Measurements from ENCODE around the gene AHCY.
"Not testable (repeated sequence)": the region's sequence is repeated elsewhere in the genome, so short reads cannot be mapped to it uniquely, and the experiment has no call there.

The AHCY gene

DNA sequence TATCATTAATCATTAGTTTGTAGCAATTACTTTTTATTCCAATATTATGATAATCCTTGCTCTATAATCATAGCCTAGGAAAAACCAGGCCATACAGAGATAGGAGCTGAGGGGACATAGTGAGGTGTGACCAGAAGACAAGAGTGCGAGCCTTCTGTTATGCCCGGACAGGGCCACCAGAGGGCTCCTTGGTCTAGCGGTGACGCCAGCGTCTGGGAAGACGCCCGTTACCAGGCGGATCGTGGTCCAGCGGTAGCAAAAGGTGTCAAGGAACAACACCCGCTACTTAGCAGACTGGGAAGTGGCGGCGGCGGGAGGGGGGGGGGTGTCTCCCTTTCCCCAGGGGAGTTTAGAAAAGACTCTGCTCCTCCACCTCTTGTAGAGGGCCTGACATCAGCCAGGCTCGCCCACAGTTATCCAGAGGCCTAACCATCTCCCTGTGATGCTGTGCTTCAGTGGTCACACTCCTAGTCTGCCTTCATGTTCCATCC, 4.8 kb downstream of the AHCY start:
- DNase-seq (ENCODE audit: low read depth, low spot score): not testable (repeated sequence)

DNA sequence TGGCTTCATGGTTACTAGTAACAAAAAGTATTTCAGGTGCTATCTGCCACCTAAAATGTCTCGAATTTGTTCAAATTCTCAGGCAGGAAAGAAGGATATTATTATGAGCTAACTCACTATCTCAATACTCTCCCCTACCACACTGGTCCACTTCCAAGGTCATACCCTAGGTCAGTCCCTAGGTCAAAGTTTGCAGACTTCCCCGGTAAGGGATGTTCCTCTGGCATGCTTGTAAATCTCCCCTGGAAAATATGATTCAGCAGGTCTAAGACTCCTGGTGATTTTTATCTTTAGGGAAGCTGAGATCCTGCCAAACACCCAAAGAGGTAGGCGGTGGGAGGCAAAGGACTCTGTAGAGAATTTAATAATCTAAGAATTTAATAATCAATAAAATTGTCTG, 6.7 kb downstream of the AHCY start:
- DNase-seq (ENCODE audit: low read depth, low spot score): no peak

DNA sequence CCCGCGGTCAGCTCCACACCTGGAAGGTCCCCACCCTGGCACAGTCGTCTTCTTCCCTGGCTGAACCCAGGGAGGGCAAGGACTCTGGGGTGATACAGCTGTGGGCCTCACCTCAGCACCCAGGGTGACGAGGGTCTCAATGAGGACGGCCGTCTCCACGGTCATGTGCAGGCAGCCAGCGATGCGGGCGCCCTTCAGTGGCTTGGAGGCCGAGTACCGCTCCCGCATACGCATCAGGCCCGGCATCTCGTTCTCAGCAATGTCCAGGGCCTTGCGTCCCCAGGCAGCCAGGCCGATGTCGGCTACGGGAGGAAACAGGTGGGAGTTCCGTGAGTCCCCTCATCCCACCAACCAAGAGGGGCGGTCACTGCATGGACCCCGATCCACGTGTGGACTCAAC, 7.9 kb downstream of the AHCY start:
- DNase-seq (ENCODE audit: low read depth, low spot score): no peak

DNA sequence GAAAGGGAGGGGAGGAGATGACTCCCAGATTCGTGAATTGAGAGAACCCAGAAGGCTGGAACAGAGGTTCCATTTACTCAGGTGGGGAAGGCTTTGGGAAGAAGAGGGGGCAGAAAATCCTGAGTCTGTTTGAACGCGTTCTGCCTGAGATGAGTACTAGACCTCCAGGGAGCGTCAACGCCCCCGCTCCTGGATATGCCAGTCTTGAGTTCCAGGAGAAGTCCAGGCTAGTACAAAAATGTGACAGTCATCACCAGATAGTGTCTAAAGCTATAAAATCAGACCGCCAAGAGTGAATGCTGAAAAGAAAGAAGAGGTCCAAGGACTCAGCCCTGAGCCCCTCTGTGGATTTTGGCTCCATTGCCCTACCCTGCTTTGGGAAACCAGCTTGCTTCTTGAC, 8.6 kb downstream of the AHCY start:
- DNase-seq (ENCODE audit: low read depth, low spot score): no peak

DNA sequence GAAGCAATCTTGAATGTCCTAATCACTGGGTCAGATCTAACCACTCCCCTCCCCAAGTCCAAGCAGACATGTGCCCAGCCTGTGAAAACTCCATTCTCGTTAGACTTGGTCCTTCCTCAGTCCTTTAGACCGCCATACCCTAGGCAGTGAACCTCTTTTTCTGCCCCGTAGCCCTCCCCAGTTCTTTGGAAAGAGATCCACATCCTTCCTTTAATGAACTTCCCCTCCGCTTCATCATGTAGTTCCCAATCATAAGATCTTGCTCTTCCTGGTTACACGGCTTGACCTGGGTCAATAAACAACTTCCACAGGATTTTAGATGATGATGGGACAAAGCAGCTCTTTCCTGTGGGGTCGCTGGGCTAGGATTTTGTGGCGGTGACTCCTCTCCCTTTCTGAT, 9.6 kb downstream of the AHCY start:
- no peak for DNase-seq (ENCODE audit: low read depth, low spot score)

DNA sequence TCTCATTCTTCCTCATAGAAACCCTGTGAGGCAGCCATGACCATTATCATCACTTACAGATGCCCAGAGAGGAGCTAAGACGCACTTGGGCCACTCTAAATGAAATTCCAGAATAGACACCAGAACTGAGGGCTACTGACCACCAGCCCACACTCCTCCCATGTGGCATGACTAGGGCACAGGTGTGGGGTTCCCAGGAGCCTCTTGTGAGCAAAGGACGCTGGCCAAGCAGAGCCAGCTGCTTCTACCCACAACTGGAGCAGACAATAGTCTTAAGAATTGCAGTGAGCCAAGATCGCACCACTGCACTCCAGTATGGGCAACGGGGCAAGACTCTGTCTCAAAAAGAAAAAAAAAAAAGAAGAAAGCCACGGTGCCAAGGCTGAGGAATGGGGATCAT, 10.0 kb downstream of the AHCY start:
- DNase-seq (ENCODE audit: low read depth, low spot score): no peak

DNA sequence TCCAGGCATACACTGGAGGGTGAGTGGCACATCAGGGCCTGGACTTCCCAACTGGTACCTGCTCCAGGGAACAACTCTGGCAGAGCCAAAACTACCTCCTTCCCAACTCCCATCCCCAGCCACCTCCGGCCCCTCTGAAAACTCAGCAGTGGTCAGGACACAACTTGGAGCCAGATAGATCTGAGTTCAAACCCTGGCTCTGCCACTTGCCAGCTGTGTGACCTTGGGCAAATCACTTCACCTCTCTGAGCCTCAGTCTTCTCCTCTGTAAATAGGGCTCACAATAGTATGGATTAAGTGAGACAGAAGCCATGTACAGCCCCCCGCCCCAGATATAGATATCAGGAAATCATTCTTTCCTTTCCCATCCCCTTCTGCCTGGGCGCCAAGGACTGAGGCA, 10.7 kb downstream of the AHCY start:
- no peak for DNase-seq (ENCODE audit: low read depth, low spot score)

DNA sequence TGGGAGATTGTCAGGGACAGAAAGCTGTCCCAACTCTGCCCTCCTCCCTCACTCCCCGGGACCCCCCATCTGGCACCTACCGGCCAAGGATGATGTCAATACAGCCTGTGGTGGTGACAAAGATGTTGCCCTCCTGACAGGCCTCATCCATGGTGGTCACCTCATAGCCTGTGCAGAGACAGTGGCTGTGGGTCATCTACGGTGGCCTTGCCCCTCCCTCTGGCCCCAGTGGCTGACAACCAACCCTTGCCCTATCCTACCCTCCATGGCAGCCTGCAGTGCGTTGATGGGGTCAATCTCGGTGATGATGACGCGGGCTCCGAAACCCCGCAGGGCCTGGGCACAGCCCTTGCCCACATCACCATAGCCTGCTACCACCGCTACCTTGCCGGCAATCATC, 12.7 kb downstream of the AHCY start:
- DNase-seq (ENCODE audit: low read depth, low spot score): no peak

DNA sequence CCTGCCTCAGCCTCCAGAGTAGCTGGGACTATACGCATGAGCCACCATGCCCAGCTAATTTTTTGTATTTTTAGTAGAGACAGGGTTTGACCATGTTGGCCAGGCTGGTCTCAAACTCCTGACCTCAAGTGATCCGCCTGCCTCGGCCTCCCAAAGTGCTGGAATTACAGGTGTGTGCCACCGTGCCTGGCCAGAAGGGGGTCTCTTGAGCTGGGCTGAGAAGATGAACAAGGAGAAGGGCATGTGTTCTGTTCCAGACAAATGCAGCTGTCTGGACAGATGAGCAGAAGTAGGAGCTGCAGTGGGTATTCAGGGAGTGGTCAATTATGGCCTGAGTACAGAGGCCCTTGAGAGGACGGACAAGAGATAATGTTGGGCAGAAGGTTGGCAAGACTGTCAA, 15.7 kb downstream of the AHCY start:
- DNase-seq (ENCODE audit: low read depth, low spot score): not testable (repeated sequence)

DNA sequence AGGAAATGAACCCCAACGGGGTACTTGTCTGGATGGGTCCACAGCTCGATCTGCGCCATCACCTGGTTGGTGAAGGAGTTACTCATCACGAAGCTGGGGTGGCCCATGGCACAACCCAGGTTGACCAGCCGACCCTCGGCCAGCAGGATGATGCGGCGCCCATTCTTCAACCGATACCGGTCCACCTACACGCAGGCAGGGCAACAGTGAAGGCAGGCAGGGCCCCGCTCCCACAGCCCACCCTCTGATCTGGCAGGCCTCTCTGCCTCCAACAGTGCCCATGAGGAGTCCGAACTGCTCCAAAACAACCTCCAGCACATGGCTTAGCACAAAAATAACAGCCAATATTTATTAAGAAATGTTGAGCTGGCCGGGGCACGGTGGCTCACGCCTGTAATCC, 17.7 kb downstream of the AHCY start:
- DNase-seq (ENCODE audit: low read depth, low spot score): no peak

DNA sequence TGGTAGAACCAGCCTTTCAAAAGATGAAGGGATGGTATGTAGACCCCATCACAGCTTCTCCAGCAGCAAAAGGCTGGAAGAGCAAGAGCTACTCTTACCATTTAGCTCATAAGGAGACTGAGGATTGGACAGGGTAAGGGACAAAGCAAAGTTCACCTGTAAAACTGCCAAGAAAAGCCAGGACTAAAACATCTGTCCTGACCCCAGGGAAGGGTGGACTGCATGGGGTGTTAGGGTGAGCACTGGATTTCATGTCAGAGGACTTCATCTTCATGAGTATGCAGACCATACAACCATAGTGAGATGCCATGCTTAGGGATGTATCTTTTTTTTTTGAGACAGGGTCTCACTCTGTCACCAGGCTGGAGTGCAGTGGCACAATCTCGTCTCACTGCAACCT, 19.3 kb downstream of the AHCY start:
- DNase-seq (ENCODE audit: low read depth, low spot score): no peak

DNA sequence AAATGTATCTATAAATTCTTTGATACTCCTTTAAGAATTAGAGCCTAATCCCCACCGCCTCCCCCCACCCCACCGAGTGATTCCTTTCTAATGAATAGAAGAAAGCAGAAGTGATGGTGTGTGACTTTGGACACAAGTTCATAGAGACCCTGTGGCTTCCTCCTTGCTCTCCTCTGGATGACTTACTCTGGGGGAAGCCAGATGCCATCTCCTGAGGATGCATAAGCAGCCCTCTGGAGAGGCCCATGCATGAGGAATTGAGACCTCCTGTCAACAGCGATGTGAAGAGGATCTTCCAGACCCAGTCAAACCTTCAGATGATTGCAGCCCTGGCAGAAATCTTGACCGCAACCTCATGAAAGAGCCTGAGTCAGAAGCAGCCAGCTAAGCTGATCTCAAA, 21.1 kb downstream of the AHCY start:
- no peak for DNase-seq (ENCODE audit: low read depth, low spot score)

DNA sequence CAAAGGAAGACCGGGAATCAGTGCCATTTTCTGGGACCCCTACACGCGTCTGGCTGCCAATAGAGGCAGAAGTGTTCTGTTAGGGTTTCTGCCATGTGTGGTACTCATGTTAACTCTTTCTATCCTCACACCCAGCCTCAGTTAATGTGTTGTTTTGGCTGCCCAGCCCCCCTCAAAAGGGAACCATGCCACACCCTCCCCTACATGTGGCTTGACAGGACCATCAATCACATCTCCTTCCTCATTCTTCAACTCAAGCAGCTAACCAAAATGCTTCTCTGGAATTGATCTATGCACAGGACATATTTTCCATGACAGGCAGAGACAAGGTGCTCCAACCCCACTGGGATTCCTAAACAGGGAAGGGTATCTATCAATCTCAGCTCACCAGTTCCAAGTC, 22.0 kb downstream of the AHCY start:
- DNase-seq (ENCODE audit: low read depth, low spot score): no peak

DNA sequence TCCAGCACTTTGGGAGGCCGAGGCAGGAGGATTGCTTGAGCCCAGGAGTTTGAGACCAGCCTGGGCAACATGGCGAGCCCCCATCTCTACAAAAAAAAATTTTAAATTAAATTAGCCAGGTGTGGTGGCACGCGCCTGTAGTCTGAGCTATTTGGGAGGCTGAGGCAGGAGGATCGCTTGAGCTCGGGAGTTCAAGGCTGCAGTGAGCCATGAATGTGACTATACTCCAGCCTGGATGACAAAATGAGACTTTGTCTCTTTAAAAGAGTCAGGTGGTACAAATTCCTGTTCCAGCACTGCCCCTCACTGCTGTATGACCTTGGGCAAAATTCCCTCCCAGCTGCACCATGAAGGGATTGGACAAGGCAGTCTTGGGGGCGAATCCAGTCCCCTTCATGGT, 28.5 kb downstream of the AHCY start:
- DNase-seq (ENCODE audit: low read depth, low spot score): no peak

DNA sequence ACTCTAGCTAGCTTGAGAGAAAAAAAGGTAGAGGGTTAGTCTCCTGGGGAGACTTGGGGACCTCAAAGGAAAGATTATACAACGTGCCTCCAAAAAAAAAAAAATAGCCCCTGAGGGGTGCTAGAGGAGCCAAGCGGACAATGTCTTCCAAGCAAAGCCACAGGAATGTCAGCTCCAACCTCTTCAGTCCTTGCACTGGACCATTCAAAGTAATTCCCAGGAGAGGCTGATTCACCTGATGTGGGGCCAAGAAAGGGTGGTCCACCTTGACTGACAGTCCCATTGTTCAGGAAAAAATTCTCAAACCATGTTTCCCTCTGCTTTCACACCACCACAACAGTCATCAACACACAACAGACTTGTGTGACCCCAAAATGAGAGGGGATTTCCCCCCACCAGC, 31.2 kb downstream of the AHCY start:
- DNase-seq (ENCODE audit: low read depth, low spot score): no peak

DNA sequence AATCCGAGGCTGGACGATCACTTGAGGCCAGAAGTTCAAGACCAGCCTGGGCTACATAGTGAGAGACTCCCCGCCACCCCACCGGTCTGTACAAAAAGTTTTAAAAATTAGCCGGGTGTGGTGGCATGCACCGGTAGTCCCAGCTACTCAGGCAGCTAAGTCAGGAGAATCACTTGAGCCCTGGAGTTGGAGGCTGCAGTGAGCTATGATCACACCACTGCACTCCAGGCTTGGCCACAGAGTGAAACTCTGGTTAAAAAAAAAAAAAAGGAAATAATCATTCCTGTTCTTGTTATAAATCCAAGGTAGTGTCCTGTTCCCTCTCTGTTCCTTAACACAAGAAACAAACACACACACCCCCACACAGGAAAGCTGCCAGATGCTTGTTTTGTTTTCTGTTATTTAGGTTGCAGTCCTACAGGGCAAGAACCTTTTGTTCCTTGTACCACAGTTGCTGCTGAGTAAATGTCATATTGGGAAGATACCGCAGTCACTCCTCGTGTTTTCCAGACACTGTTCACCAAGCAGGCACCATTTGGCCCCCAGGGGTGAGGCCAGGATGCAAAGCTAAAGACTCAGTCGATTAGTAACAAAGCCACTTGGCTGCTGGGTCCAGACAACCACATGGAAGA, 33.0 kb downstream of the AHCY start:
- DNase-seq (ENCODE audit: low read depth, low spot score): no peak

DNA sequence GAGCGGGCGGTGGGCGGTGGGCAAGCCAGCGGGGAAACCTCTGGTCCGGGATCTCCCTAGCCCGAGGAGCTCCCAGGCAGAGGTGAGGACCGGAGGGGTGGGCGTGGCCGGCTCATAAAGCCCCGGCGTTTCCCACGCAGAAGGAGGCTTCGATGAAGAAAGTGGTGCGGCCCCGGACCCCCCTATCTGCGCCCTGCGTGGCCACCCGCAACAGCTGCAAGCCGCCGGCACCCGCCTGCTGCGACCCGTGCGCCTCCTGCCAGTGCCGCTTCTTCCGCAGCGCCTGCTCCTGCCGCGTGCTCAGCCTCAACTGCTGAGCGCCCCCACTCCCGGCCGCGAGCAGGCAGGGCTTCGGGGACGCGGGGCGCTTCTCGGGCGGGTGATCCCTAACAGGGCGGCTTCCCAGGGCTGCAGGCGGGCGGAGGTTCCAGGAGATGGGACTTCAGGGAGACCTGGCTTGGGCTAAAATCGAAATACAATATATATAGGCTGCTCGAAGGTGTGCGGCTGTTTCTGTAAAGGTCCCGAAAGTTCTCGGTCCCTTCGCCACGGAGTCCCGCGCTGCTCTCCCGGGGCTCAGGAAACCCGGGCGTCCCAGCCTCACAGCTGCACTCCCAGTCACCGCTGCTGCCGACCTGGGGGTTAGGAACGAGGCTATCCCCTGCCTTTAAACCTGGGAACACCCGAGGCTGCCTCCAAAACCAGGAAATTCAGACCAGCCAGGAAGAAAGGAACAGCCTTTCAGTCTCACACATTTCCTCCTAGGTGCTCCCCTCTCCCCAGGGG, 34.1 kb downstream of the AHCY start:
- no peak for DNase-seq (ENCODE audit: low read depth, low spot score)

DNA sequence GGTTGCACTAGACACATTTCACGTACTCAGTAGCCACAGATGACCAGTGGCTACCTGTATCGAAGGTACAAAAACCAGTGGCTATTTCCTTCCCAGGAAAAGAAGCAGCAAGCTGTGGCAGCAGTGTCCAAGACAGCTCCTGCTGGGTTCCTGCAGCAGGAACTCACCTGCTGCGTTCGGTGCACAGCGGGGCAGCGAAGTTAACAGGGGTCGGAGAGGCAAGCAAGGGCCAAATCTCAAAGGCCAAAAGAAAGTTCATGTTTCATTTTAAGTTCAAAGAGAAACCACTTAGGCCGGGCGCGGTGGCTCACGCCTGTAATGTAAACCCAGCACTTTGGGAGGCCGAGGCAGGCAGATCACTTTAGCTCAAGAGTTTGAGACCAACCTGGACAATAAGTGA, 35.0 kb downstream of the AHCY start:
- no peak for DNase-seq (ENCODE audit: low read depth, low spot score)

DNA sequence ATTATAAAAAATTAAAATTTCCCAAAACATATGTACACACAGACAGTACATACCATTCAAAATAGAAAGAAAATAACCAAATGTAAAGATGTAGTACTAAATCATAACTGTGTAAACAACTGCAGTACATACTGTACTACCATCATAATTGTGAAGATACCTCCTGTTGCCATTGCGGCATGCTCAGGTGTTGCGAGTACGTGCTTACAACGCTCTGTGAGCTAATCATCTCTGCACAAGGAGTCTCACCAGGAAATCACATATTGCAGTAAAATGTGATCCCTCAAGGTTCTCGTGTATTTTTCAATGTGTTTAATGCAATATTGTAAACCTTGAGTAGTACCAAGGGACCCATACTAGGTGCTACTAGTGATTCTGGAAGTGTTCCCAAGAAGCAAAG, 39.0 kb downstream of the AHCY start:
- DNase-seq (ENCODE audit: low read depth, low spot score): no peak

DNA sequence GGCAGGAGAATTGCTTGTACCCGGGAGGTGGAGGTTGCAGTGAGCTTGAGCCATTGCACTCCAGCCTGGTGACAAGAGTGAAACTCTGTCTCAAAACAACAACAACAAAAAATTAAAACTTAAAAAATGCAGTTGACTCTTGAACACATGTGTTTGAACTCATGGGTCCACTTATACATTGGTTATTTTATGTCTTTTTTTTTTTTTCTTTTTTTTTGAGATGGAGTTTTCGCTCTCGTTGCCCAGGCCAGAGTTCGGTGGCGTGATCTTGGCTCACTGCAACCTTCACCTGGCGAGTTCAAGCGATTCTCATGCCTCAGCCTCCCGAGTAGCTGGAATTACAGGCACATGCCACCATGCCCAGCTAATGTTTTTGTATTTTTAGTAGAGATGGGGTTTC, 39.7 kb downstream of the AHCY start:
- not testable (repeated sequence) for DNase-seq (ENCODE audit: low read depth, low spot score)

DNA sequence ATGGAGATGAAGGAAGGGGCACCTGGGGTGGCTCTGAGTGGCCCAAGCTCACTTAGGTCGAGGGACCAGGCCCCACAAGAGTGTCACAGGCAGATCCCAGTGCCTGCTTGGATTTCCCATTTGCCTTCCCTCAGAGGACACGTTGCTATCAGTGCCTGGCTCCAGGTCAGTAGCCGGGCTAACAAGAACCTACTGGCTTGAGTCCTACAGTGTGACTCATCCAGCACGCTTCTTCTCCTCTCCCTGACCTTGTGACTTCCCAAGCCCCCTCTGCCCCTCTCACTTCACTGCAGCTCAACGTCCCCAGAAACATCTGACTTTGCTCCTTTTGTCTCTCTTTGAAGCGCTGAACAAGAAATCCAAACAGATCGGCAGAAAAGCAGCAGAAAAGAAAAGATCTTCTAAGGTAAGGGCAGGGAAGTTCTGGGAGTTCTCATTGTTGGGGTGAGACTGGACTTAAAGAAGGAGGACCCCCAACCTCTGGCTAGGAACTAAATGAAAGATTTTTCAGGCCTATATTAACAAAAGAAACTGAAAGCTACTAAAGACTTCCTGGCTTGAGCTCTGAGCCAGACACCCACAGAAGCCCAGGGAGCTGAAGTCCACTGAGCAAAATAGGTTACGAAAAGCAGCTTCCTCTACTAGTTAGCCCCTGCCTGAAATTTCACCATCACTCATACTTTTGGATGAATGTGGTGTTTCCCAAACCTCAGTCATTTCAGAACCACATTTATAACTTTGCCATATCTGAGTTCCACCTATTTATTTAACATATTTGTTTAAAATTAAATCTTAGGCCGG, 40.5 kb downstream of the AHCY start:
- no peak for DNase-seq (ENCODE audit: low read depth, low spot score)

DNA sequence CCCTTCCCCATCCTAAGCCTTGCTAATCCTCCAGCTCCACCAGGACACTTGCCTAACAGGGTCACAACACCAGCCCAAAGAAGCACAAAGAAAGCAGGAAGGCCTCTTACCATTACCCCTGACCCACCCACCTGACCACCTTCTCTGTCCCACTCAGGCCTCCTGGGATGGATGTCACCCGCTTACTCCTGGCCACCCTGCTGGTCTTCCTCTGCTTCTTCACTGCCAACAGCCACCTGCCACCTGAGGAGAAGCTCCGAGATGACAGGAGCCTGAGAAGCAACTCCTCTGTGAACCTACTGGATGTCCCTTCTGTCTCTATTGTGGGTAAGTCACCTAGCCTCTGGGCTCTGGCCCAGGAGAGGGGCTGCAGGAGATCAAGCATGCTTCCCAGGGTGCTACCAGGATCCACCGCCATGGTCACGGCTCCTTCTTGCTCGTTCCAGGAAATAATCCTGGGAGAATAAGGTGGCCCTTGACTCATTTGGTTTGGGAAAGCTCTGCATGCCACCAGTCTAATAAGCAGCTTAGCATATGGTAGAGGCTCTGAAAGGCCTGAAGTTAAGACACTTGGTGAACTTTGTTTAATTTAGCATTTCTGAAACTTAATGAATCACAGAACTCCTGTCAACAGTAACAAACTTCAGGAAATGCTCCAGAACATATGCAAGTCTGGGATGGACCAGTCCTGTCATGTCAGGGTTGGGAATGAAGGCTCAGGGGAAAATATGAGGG, 42.8 kb downstream of the AHCY start:
- DNase-seq (ENCODE audit: low read depth, low spot score): no peak

Data from activated naive CD8-positive, alpha-beta T cell treated with anti-CD3 and anti-CD28 coated beads, Interleukin-2, amount 50 U/mL, for 16 hours (primary cell).